Mucosa of gallbladder (tissue), 1 donor: ENCODE results near the gene MARCHF3. TPM values are rescaled to one million over a fixed set of nuclear protein-coding genes. Genes with fewer than 3 reads are reported as not detected.
"Not testable (repeated sequence)": the region's sequence is repeated elsewhere in the genome, so short reads cannot be mapped to it uniquely, and the experiment has no call there.

ENCODE experiments used
- DNase-seq: peaks from one replicate; pipeline ENCODE4 v3.0.0-alpha.2; 2020; ENCODE audit warnings: low spot score
- total RNA-seq: library from RNA; stranded (reverse); gene quantifications from one replicate; pipeline ENCODE4 v1.2.1, GENCODE V29; 2021
- donor health status: DM: no; HTN: no; CAD: no.

The MARCHF3 gene
- total RNA-seq, 1 donor from 2014 or later: 48.2 TPM

GRCh38 chr5:126847826-126848251 is 182.5 kb downstream of the MARCHF3 start:
- DNase-seq: no peak

GRCh38 chr5:126847456-126847820 is 182.9 kb downstream of the MARCHF3 start:
- no peak for DNase-seq

GRCh38 chr5:126846744-126847455 is 183.5 kb downstream of the MARCHF3 start:
- no peak for DNase-seq

GRCh38 chr5:126846344-126846743 is 184.0 kb downstream of the MARCHF3 start:
- DNase-seq: no peak

- DNase-seq: not testable (repeated sequence)
These were observed 184.8 kb downstream of the MARCHF3 start for GRCh38 chr5:126845470-126846070.

- DNase-seq: not testable (repeated sequence)
These were observed 187.0 kb downstream of the MARCHF3 start for GRCh38 chr5:126843375-126843774.

- DNase-seq: not testable (repeated sequence)
These were observed 191.0 kb downstream of the MARCHF3 start for GRCh38 chr5:126839407-126839806.

GRCh38 chr5:126837906-126838539 is 192.3 kb downstream of the MARCHF3 start:
- DNase-seq: no peak

GRCh38 chr5:126837242-126837641 is 193.1 kb downstream of the MARCHF3 start:
- no peak for DNase-seq

GRCh38 chr5:126836778-126837177 is 193.6 kb downstream of the MARCHF3 start:
- DNase-seq: no peak

- no peak for DNase-seq
These were observed 199.2 kb downstream of the MARCHF3 start for GRCh38 chr5:126831156-126831555.

- DNase-seq: no peak
These were observed 200.3 kb downstream of the MARCHF3 start for GRCh38 chr5:126830061-126830460.

GRCh38 chr5:126829098-126829497 is 201.3 kb downstream of the MARCHF3 start:
- DNase-seq: no peak

- no peak for DNase-seq
These were observed 203.6 kb downstream of the MARCHF3 start for GRCh38 chr5:126826619-126827215.

GRCh38 chr5:126819253-126819652 is 211.1 kb downstream of the MARCHF3 start:
- no peak for DNase-seq

GRCh38 chr5:126818736-126819135 is 211.6 kb downstream of the MARCHF3 start:
- DNase-seq: no peak

Other genes starting within 250 kb of the MARCHF3 start
- 6.1 TPM for gene C5orf63, start 42.9 kb upstream of the MARCHF3 start, total RNA-seq